GM19372 (cell line): ENCODE measurements around the gene MAP3K7CL.
"Not testable (repeated sequence)": the region's sequence is repeated elsewhere in the genome, so short reads cannot be mapped to it uniquely, and the experiment has no call there.

Source experiments
- ATAC-seq: cut with Tn5 transposase; IDR thresholded peaks from one replicate; pipeline ENCODE4 v1.9.1; 2021; ENCODE audit warnings: mild to moderate bottlenecking, low read depth, moderate library complexity; ENCODE audit not compliant: unreplicated experiment

MAP3K7CL gene

DNA sequence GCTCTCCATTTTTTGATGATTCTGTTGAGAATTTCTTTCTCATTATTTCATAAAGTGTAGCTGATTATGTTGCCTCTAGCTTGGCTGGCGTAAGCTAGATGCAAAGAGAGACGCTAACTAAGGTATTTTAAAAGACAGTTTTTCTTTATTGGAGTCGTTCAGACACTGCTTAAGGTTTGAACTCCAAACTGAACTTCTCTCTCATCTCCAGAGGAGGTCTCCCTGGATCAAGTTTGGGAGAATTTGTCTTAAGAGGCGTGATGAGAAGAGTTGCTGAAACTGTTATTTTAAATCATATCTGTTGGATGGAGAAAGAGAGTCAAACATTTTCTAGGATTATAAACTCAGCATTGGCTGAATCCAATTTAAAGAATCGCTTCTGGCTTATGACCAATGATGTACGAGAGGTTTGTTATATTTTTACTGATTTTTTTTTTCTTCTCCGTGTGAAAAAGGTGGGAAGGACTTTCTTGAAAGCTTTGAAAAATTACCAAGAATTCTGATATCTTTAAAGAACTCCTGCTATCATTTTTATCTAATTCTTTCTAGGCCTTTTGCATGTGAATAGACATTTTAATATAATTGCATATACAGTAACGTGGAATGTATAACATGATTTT, 34.0 kb downstream of the MAP3K7CL start:
- ATAC-seq = no peak

DNA sequence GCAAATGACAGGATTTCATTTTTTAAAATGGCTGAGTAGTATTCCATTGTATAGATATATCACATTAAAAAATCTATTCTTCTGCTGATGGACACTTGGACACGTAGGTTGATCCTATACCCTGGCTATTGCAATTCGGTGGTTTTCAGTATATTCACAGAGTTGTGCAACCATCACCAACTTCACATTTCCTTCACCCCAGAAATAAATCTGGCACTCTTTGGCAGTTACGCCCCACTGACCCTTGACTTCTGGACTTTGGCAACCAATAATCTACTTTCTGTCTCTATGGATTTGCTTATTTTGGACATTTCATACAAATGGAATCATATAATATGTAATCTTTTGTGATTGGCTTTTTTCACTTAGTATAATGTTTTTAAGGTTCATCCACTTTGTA, 35.9 kb downstream of the MAP3K7CL start:
- no peak for ATAC-seq

DNA sequence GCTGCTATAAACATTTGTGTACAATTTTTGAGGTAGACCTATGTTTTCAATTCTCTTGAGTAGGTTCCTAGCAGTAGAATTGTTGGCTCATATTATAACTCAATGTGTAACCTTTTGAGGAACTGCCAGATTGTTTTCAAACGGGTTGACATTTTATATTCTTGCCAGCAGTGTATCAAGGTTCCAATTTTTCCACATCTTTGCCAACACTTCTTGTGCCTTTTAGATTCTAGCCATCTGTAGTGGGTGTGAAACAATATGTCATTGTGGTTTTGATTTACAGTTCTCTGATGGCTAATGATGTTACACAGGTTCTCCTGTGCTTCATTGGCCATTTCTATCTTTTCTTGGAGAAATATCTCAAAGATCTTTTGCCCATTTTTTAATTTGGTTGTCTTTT, 36.4 kb downstream of the MAP3K7CL start:
- no peak for ATAC-seq

DNA sequence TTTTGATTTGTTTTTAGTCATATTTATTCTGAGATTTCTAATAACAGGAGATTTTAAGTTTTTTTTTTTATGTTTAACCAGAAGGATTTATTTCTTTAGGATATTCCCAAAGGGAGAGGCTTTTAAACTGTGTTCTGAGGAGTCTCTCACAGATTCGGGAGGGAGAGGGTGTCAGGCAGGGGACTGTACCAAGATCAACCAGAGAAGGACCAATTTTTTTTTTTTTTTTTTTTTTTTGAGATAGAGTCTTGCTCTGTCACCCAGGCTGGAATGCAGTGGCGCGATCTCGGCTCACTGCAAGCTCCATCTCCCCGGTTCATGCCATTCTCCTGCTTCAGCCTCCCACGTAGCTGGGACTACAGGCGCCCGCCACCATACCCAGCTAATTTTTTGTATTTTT, 37.0 kb downstream of the MAP3K7CL start:
- ATAC-seq = not testable (repeated sequence)

DNA sequence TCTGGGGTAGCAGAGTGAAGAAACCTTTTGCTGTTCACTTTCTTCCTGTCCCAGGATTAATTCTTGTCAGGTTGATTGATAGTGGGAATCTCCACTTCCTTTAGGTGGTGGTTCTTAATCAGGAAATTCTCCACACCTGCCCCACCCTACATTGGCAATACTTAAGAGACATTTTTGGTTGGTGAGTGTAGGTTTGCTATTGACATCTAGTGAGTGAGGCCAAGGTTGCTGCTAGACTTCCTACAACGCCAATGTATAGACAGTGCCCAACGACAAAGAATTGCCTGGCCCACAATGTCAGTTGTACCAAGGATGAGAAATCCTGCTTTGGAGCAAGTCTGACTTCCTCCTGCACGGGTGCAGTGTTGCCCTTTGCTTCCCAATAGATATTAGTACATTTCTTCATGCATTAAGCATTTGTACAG, 38.5 kb downstream of the MAP3K7CL start:
- ATAC-seq = no peak

DNA sequence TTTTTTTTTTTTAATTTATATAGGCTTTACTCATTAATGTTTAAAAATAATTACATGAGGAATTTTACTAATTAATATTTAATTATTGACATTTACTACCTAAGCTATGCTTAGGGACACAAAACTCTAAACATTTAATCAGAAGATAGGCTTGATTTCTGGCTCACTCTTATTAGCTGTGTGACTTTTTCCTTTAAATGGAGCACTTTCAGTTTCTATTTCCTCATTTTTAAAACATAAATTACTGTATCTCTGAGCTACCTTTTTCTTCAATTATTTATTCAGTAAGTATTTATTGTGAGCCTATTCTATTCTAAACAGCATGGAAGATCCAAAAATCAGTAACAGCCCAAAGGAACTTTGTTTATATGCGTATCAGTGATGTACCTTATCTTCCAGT, 40.5 kb downstream of the MAP3K7CL start:
- no peak for ATAC-seq

DNA sequence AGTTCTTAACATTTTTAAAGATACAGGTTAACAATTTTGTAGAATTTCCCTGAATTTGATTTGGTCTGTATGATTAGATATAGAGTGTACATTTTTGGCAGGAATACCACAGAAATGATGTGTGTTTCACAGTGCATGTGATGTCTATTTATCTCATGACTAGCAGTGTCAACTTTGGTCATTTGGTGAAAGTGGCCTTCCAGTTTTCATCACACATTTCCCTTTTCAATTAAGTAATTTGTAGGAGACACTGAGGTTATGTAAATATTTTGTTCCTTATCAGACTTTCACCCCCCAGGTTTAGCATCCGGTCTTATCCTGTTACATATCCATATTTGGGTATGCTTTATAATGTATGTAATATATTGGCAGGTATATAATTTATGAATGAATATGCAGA, 41.8 kb downstream of the MAP3K7CL start:
- ATAC-seq = no peak

DNA sequence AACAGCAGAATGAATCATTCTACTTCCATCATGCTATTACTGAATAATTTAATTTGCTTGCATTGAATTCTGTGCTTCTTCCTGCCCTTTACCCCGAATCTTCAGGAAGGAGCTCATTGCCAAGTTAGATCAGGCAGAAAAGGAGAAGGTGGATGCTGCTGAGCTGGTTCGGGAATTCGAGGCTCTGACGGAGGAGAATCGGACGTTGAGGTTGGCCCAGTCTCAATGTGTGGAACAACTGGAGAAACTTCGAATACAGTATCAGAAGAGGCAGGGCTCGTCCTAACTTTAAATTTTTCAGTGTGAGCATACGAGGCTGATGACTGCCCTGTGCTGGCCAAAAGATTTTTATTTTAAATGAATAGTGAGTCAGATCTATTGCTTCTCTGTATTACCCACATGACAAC, 44.2 kb downstream of the MAP3K7CL start:
- no peak for ATAC-seq

DNA sequence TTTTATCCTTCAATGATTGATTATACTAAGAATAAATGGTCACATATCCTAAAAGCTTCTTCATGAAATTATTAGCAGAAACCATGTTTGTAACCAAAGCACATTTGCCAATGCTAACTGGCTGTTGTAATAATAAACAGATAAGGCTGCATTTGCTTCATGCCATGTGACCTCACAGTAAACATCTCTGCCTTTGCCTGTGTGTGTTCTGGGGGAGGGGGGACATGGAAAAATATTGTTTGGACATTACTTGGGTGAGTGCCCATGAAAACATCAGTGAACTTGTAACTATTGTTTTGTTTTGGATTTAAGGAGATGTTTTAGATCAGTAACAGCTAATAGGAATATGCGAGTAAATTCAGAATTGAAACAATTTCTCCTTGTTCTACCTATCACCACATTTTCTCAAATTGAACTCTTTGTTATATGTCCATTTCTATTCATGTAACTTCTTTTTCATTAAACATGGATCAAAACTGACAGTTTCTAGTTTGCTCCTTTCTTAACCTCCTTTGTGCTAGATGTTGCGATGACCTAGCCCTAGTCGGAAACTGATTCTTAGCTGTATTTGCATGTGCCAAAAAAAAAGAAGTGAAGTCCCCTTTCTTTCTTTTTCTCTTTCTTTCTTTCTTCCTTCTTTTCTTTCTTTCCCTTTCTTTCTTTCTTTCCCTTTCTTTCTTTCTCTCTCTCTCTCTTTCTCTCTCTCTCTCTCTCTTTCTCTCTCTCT, 45.1 kb downstream of the MAP3K7CL start:
- no peak for ATAC-seq

DNA sequence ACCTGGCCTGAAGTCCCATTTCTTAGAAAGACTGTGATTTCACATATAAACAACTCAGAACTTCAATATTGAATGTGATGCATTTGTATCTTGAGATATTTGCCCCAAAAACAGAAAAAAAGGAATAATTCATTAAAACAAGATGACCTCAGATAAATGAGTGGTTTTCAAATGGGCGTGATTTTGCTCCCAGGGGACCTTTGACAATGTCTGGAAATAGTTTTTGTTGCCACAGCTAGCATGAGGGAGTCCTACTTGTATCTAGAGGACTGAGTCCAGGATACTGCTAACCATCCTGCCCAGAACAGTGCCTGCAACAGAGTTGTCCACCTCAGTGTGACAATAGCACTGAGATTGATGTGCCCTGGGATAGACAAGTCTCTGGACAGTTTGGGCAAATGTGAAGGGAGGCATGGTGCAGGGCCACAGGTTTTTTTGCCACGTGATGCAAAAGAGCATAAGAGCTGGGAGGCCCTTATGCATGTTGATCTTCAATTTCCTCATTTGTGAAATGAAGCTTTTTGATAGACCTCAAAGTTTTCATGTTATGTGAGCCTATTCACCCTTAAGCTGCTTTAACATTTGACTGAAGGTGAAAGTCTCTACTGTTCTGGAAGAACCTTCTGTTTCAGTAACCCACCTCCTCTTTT, 46.2 kb downstream of the MAP3K7CL start:
- no peak for ATAC-seq

DNA sequence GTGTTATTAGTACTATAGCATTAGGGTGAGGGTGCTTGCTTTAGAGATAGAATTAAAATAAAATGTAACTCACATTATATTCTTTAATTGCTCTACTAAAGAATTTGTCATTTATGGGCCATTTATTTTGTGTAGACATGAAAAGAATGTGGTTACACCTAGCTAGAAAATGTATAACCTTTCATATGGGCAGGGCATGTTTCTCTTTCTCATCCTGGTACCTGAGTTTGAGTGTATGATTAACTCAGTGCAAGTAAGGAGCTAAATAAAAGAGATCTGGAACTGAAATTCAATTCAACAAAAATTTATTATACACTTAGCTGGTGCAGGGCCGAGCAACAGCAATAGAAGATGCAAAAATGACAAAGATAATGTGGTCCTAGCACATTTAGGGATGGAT, 47.4 kb downstream of the MAP3K7CL start:
- ATAC-seq = no peak

DNA sequence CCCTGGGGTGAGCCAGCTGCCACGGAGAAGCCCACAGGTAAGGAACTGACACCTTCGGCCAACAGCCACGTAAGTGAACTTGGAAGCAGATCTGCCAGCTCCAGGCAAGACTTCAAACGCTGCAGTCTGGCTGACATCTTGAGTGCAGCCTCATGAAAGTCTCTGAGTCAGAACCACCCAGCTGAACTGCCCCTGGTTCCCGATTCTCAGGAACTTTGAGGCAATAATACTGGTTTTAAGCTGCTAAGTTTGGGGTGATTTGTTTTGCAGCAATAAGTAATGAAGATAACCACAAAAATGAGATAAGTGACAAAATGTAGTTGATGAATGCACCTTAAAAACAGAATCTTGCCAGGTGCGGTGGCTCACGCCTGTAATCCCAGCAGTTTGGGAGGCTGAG, 48.5 kb downstream of the MAP3K7CL start:
- no peak for ATAC-seq

DNA sequence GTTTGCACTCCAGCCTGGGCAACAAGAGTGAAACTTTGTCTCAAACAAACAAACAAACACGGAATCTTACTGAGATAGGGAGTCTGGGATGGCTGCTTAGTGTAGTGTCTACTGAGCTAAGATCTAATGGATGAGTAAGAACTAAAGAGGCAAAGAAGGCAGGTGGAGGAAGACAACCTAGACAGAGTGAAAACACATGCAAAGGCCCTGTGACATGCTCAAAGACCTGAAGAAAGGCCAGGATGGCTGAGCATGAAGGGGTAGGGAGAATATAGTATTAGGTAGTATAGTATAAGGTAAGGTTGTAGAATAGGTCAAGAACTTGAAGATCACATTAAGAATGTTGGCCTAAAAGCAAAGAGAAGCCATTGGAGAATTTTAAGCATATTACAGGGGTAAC, 49.1 kb downstream of the MAP3K7CL start:
- ATAC-seq = no peak

DNA sequence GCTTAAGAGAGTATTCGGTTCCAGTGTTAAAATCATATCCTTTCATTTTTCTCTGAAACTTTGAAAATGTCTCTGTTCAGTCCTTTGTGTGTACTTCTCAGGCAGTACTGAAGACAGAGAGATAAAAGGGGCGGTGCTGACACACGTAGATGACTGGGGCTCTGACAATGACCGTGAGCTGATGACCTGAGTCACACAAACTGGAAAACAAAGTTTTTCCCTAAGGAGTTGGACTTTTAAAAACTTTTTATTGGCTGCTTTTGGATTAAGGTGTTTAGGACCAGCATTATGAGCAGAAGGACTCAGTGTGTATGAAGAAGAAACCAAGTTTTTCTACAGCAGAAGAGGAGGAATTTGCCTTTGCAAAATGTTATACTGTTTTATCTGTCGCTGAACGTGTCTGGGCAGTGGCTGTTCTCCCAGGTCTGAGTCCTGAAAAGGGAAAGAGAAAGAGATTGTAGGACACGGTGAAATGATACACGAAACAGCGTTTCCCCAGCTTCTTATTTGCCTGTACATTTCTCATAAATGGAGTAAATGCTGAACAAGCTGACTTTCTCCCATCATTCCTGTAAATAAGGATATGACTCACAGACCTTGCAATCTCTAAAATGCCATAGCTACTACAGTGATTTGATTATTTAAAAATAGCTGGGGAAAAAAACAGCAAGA, 51.5 kb downstream of the MAP3K7CL start:
- no peak for ATAC-seq

DNA sequence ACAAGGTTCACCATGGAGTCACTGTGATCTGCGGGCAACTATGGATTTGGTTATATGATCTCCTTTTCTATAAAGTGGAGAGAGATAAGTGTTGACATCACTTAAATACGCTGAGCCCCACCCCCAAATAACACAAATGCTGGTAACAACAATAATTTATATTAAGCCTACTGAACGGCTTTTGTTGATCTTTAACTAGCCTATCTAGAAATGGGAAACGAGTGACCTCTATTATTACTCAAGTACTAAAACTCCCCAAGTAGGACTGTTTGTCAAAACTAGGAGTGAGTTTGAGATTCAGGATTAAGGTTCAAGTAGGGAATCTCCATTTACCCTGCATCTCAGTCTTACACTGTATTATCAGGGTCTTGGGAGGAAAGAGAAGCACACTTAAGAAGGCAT, 52.2 kb downstream of the MAP3K7CL start:
- ATAC-seq = no peak

DNA sequence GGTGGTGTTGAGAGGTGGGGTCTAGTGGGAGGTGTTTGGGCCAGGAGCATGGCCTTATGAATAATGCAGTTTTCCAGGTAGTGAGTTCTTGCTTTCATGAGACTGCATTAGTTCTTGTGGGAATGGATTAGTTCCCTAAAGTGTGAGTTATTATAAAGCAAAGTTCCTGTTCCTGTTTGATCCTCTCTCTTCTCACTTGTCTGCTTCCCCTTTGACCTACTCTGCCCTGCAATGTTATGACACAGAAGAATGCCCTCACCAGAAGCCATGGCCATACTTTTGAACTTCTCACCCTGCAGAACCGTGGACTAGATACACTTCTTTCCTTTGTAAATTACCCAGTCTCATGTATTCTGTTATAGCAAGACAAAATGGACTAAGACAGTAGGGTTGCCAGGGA, 53.6 kb downstream of the MAP3K7CL start:
- no peak for ATAC-seq

DNA sequence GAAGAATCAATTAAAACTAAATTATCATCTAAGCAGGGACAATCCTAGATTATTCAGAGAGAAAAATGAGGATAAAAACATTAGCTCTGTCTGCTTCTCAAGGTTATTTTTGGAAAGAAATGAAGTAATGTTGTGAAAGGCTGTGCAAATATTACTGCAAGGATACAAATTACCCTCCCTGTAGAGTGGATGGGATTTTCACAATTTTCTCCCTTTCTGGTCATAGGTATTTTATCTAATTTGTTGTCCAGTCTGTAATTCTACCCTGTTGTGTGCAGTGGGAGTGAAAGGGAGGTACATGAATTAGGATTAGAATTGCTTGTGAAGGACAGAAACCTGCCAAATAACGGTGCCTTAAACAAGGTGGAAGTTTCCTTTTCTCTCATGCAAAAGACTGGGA, 54.7 kb downstream of the MAP3K7CL start:
- no peak for ATAC-seq

DNA sequence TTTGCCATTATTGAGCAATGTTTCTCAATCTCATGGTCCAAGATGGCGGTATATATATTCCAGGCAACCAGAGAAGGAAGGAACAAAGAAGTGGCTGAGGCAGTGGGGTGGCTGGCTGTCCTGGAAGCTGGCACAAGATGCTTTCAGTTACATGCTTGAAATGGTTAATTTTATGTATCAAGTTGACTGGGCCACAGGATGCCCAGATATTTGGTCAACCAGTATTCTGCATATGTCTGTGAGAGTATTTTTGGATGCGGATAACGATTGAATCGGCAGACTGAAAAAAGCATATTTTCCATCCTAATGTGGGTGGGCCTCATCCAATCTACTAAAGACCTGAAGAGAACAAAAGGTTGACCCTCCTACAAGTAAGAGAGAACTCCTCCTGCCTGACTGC, 55.2 kb downstream of the MAP3K7CL start:
- no peak for ATAC-seq

DNA sequence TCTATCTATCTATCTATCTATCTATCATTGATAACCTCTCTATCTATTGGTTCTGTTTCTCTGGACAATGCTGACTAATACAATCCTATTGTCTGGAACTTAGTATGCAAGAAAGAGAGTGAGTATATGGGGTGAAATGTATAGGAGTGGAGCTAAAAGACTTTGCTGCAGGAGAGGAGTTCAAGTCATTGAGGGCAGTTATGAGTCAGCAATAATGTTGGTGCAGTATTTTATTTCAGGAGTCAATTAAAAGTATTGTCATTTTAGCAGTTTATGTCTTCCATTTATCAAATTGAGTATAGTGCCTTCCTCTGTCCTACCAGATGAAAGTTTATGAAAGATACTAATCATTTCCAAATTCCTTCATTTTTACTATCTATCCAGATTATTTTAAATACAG, 55.8 kb downstream of the MAP3K7CL start:
- ATAC-seq = no peak

DNA sequence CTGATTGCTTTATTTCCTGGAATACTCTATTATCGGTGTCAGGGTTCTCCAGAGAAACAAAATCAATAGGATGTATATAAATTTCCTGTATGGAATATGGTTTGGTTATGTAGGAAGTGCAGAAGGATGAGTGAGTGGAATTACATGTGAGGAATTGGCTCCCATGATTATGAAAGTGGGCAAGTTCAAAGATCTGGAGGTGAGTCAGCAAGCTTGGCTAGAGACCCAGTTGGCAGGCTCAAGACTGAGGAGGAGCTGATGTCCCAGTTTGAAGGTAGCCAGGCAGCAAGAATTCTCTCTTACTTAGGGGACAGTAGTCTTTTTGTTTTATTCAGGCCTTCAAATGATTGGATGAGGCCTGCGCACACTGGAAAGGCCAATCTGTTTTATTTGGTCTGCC, 57.5 kb downstream of the MAP3K7CL start:
- ATAC-seq = no peak

DNA sequence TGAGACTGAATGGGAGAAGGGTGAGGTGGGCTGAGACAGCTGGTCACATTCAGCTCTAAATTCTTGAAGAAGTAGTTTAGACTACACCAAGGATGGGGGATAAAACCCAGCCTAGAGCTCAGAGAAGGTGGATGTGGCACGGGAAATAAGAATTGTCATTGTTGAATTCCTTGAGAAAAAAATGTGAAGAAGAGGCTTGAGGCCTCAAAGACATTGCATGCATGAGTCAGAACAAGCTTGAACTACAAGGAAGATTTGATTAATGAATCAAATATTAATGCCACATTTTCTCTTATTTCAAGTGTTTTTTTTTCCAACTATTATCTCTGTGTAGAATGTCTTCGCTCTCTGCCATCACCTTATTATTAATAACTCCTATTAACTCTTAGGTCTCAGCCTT, 58.9 kb downstream of the MAP3K7CL start:
- ATAC-seq = no peak
